PC-9 (cell line): ENCODE data around the gene CAMTA1. TPM values are rescaled to one million over a fixed set of nuclear protein-coding genes. Genes with fewer than 3 reads are reported as not detected.

Experiments
- BruUV-seq: library from RNA; stranded (reverse); fragments of 400-500 nt; replicated peaks from 2 replicates; lab custom pipeline; 2021; lab: Mats Ljungman, UMichigan
- CTCF ChIA-PET: fragments of 300-600 bp; sonication (Branson Sonifier 250); formaldehyde crosslinking; loops from one replicate; lab custom pipeline; 2022; ENCODE audit warnings: antibody characterized with exemption; lab: Charles Lee
- POLR2A ChIA-PET: fragments of 300-600 bp; sonication (Branson Sonifier 250); formaldehyde crosslinking; loops from one replicate; lab custom pipeline; 2022; ENCODE audit warnings: antibody characterized with exemption; ENCODE audit not compliant: unreplicated experiment; lab: Charles Lee
- DNase-seq, 2 experiments: peaks; one replicate each; pipeline versions ENCODE4 v3.0.0 to v3.0.0-alpha.2; 2015 to 2022; ENCODE audit warnings: mixed read lengths in 1 of 2
- H2AFZ ChIP-seq: fragments of 200-600 bp; sonication (generic); 2 replicates; pipeline ENCODE4 v1.8.1; 2017; ENCODE audit warnings: antibody characterized with exemption
- H3F3A ChIP-seq: fragments of 200-600 bp; sonication (generic); 2 replicates; pipeline ENCODE4 v1.8.1; 2017; ENCODE audit warnings: antibody characterized with exemption, mild to moderate bottlenecking, low read depth; ENCODE audit not compliant: insufficient read depth
- H3K27ac ChIP-seq: fragments of 200-600 bp; sonication (generic); 2 replicates; pipeline ENCODE4 v1.6.1; 2016; ENCODE audit warnings: mixed run types
- H3K27me3 ChIP-seq: fragments of 200-600 bp; sonication (generic); 2 replicates; pipeline ENCODE4 v1.6.1; 2016; ENCODE audit warnings: low read depth, mixed run types; ENCODE audit not compliant: insufficient read depth
- H3K36me3 ChIP-seq: fragments of 200-600 bp; sonication (generic); 2 replicates; pipeline ENCODE4 v1.6.1; 2016; ENCODE audit warnings: low read depth, mixed run types
- H3K4me1 ChIP-seq: fragments of 200-600 bp; sonication (generic); replicated peaks from 2 replicates; pipeline ENCODE4 v1.6.1; 2016; ENCODE audit warnings: mixed run types; ENCODE audit not compliant: insufficient read depth
- H3K4me2 ChIP-seq: fragments of 200-600 bp; sonication (generic); 2 replicates; pipeline ENCODE4 v1.6.1; 2017; ENCODE audit warnings: mixed run types
- H3K4me3 ChIP-seq: fragments of 200-600 bp; sonication (generic); 2 replicates; pipeline ENCODE4 v1.6.1; 2016; ENCODE audit warnings: mixed run types
- H3K79me2 ChIP-seq: fragments of 200-600 bp; sonication (generic); 2 replicates; pipeline ENCODE4 v1.6.1; 2017; ENCODE audit warnings: low read depth, mixed run types
- H3K9me2 ChIP-seq: fragments of 200-600 bp; sonication (generic); 2 replicates; pipeline ENCODE4 v1.8.1; 2017; ENCODE audit warnings: mild to moderate bottlenecking; ENCODE audit not compliant: insufficient read depth
- H3K9me3 ChIP-seq: fragments of 200-600 bp; sonication (generic); 2 replicates; pipeline ENCODE4 v1.8.1; 2016; ENCODE audit warnings: low read depth; ENCODE audit not compliant: insufficient read depth
- H4K20me1 ChIP-seq: fragments of 200-600 bp; sonication (generic); 2 replicates; pipeline ENCODE4 v1.8.1; 2017; ENCODE audit not compliant: insufficient read depth
- EZH2 ChIP-seq: fragments of 200-600 bp; sonication (generic); IDR thresholded peaks from 2 replicates; pipeline ENCODE4 v1.8.0; 2017; ENCODE audit warnings: antibody characterized with exemption, low read depth
- intact Hi-C: fragments of 100-400 bp; cut with micrococcal nuclease; formaldehyde crosslinking; loops from one replicate; pipeline ENCODE4 v1.10.0; 2022; ENCODE audit not compliant: unreplicated experiment
- total RNA-seq: library from RNA; stranded (reverse); gene quantifications from 2 replicates; pipeline ENCODE4 v1.2.3, GENCODE V29; 2021
- TF ChIP-seq, protein P1 (sequence below): fragments of 200-600 bp; sonication (generic); conservative IDR thresholded peaks from 2 replicates; pipeline ENCODE4 v1.6.1; 2017; ENCODE audit warnings: mixed run types, antibody characterized with exemption, mild to moderate bottlenecking, moderate library complexity

The CAMTA1 gene
- total RNA-seq, 1 experiment from 2014 or later, result 72.3 TPM

DNA sequence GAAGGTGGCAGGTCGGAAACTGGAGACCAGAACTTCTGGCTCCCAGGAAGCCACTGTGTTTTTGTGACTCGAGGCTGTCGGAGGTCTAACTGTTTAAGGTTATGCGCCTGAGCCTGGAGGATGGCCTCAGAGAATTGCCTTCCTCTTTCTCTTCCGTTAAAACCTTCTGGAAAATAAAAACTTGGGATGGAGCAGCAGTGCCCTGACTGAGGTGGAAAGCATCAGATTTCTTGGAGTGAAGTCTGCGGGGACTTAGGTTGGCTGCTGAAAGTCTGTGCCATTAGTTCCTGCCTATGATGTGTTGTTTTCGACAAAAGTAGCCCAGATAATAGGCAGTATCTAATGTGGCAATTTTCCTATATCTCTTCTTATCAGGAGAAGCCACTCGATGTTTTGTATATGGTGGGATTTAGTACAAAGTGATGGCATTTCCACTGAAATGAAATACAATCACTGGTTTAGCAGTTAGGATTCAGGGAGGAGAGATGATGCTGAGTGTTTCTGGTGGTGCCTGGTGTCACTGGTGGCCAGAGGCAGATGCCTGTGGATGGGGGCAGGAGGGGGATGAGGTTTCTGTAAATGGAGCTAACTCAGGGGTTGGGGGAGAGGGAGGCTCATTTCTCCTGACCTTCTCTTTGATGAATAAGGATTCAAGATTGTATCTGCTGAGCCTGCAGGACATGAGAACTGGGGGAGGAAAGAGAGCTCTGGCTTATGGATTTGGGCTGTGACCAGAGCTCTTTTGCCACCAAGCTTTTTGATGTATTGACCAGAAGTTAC, 150.8 kb downstream of the CAMTA1 start:
- H3K4me3 ChIP-seq, result no peak overlapping the region
- H3K27me3 ChIP-seq, result peaks cover 51% of the 10 kb centered on the region
- H3K36me3 ChIP-seq, result no peaks in the 10 kb centered on the region
- TF ChIP-seq, protein P1, sequence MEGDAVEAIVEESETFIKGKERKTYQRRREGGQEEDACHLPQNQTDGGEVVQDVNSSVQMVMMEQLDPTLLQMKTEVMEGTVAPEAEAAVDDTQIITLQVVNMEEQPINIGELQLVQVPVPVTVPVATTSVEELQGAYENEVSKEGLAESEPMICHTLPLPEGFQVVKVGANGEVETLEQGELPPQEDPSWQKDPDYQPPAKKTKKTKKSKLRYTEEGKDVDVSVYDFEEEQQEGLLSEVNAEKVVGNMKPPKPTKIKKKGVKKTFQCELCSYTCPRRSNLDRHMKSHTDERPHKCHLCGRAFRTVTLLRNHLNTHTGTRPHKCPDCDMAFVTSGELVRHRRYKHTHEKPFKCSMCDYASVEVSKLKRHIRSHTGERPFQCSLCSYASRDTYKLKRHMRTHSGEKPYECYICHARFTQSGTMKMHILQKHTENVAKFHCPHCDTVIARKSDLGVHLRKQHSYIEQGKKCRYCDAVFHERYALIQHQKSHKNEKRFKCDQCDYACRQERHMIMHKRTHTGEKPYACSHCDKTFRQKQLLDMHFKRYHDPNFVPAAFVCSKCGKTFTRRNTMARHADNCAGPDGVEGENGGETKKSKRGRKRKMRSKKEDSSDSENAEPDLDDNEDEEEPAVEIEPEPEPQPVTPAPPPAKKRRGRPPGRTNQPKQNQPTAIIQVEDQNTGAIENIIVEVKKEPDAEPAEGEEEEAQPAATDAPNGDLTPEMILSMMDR, result no peak
- no peak for TF ChIP-seq EZH2
- H2AFZ ChIP-seq, result no peak overlapping the region
- no peaks in the 10 kb centered on the region for H3K9me2 ChIP-seq
- no peaks in the 10 kb centered on the region for H3K79me2 ChIP-seq
- no peaks in the 10 kb centered on the region for H3K9me3 ChIP-seq
- CTCF ChIA-PET, result no interaction called here
- DNase-seq, result no peak
- H3K4me1 ChIP-seq, result no peaks in the 10 kb centered on the region
- H4K20me1 ChIP-seq, result no peaks in the 10 kb centered on the region
- intact Hi-C loops, result no loop called here
- no peaks in the 10 kb centered on the region for H3F3A ChIP-seq
- POLR2A ChIA-PET, result no interaction called here
- H3K27ac ChIP-seq, result no peak overlapping the region
- H3K4me2 ChIP-seq, result no peak overlapping the region
- BruUV-seq, result no TSS peak

DNA sequence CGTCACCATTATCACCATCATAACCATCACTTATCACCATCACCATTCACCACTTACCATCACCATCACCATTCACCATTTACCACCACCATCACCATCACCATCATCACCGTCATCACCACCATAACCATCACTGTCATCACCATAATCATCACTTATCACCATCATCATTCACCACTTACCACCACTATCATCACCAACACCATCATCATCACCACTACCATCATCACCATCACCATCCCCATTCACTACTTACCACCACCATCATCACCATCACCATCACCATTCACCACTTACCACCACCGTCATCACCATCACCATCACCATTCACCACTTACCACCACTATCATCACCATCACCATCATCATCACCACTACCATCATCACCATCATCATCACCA, 151.8 kb downstream of the CAMTA1 start:
- no peak overlapping the region for H3K4me2 ChIP-seq
- intact Hi-C loops, result no loop called here
- ChIA-PET POLR2A (no interaction called here), CTCF (no interaction called here)
- H3K4me3 ChIP-seq, result no peak overlapping the region
- no peaks in the 10 kb centered on the region for H4K20me1 ChIP-seq
- no TSS peak for BruUV-seq
- H3K9me3 ChIP-seq, result no peaks in the 10 kb centered on the region
- no peak overlapping the region for H2AFZ ChIP-seq
- no peaks in the 10 kb centered on the region for H3K36me3 ChIP-seq
- no peak for TF ChIP-seq EZH2
- TF ChIP-seq, protein P1, result no peak
- peaks cover 44% of the 10 kb centered on the region for H3K27me3 ChIP-seq
- no peaks in the 10 kb centered on the region for H3K79me2 ChIP-seq
- no peaks in the 10 kb centered on the region for H3F3A ChIP-seq
- no peaks in the 10 kb centered on the region for H3K9me2 ChIP-seq
- DNase-seq, result no peak
- H3K27ac ChIP-seq, result no peak overlapping the region
- H3K4me1 ChIP-seq, result no peaks in the 10 kb centered on the region

DNA sequence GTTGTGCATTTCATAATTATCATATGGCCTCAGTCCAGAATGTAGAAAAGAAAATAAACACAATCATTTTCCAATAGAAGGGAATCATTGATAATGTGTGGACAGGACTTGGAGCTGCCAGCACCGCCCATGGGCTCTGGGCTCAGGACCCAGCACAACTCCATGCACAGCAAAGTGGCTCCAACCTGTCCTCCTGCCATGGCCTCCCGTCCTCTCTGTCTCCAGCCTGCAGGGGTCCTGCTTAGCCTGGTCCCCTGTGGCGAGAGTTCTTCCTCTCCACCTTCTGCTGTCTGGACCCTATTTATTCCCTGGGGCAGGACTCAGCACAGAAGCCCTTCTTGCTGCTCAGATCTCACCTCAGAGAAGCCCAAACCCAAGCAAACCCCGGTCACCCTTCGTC, 154.1 kb downstream of the CAMTA1 start:
- Histone ChIP-seq H3K27me3 (peaks cover 28% of the 10 kb centered on the region), H2AFZ (no peak overlapping the region), H3K4me3 (no peak overlapping the region), H3K79me2 (no peaks in the 10 kb centered on the region), H3K36me3 (no peaks in the 10 kb centered on the region), H3F3A (no peaks in the 10 kb centered on the region), H3K4me1 (no peaks in the 10 kb centered on the region), H4K20me1 (no peaks in the 10 kb centered on the region), H3K27ac (no peak overlapping the region), H3K9me2 (no peaks in the 10 kb centered on the region), H3K9me3 (no peaks in the 10 kb centered on the region), H3K4me2 (no peak overlapping the region)
- intact Hi-C loops, result no loop called here
- ChIA-PET CTCF (no interaction called here), POLR2A (no interaction called here)
- no peak for TF ChIP-seq EZH2
- TF ChIP-seq, protein P1, result no peak
- DNase-seq, result no peak
- no TSS peak for BruUV-seq
